KMS-11 (cell line): Measurements from ENCODE around the gene RNH1.

Source experiments
- H2AFZ ChIP-seq: fragments of 200-600 bp; sonication (generic); 2 replicates; pipeline ENCODE4 v1.6.1; 2016; ENCODE audit warnings: antibody characterized with exemption, mixed run types, low read depth
- H3K27ac ChIP-seq: fragments of 200-600 bp; sonication (generic); 2 replicates; pipeline ENCODE4 v1.6.1; 2016; ENCODE audit warnings: mild to moderate bottlenecking, mixed run types
- H3K27me3 ChIP-seq: fragments of 200-600 bp; sonication (generic); 2 replicates; pipeline ENCODE4 v1.6.1; 2017; ENCODE audit warnings: mild to moderate bottlenecking, low read depth, mixed run types, moderate library complexity; ENCODE audit not compliant: insufficient read depth
- H3K36me3 ChIP-seq: fragments of 200-600 bp; sonication (generic); 2 replicates; pipeline ENCODE4 v1.6.1; 2017; ENCODE audit warnings: mild to moderate bottlenecking, mixed run types; ENCODE audit not compliant: insufficient read depth
- H3K4me1 ChIP-seq: fragments of 200-600 bp; sonication (generic); 2 replicates; pipeline ENCODE4 v1.6.1; 2016; ENCODE audit warnings: mild to moderate bottlenecking, low read depth, mixed run types; ENCODE audit not compliant: poor library complexity, severe bottlenecking
- H3K4me2 ChIP-seq: fragments of 200-600 bp; sonication (generic); 2 replicates; pipeline ENCODE4 v1.7.0; 2016; ENCODE audit warnings: mild to moderate bottlenecking, mixed run types
- H3K4me3 ChIP-seq: fragments of 200-600 bp; sonication (generic); IDR thresholded peaks from 2 replicates; pipeline ENCODE4 v1.6.1; 2017; ENCODE audit warnings: low read depth, low read length, mixed read lengths; ENCODE audit not compliant: insufficient read depth
- H3K79me2 ChIP-seq: fragments of 200-600 bp; sonication (generic); 2 replicates; pipeline ENCODE4 v1.6.1; 2016; ENCODE audit warnings: low read depth, mixed run types; ENCODE audit not compliant: insufficient read depth
- H3K9ac ChIP-seq: fragments of 200-600 bp; sonication (generic); 2 replicates; pipeline ENCODE4 v1.6.1; 2016; ENCODE audit warnings: mild to moderate bottlenecking, mixed run types
- H4K20me1 ChIP-seq: fragments of 200-600 bp; sonication (generic); 2 replicates; pipeline ENCODE4 v1.6.1; 2016; ENCODE audit warnings: mild to moderate bottlenecking, mixed run types; ENCODE audit not compliant: insufficient read depth
- CTCF ChIP-seq: fragments of 200-600 bp; sonication (generic); conservative IDR thresholded peaks from 2 replicates; pipeline ENCODE4 v1.6.1; 2017; ENCODE audit warnings: low read depth, mild to moderate bottlenecking, antibody characterized with exemption, low read length, moderate library complexity, mixed read lengths

RNH1 gene

GRCh38 chr11:504053-504993 is 2.7 kb downstream of the RNH1 start:
- TF ChIP-seq CTCF, result no peak
- no peaks in the 10 kb centered on the region for H4K20me1 ChIP-seq
- H3K9ac ChIP-seq, result no peak overlapping the region
- no peak overlapping the region for H3K4me3 ChIP-seq
- no peaks in the 10 kb centered on the region for H3K27me3 ChIP-seq
- H2AFZ ChIP-seq, result no peak overlapping the region
- no peak overlapping the region for H3K4me2 ChIP-seq
- H3K4me1 ChIP-seq, result peaks cover 14% of the 10 kb centered on the region
- no peaks in the 10 kb centered on the region for H3K36me3 ChIP-seq
- H3K79me2 ChIP-seq, result peaks cover 16% of the 10 kb centered on the region
- H3K27ac ChIP-seq, result no peak overlapping the region

GRCh38 chr11:503179-503981 is 3.7 kb downstream of the RNH1 start:
- Histone ChIP-seq H3K9ac (no peak overlapping the region), H3K36me3 (no peaks in the 10 kb centered on the region), H3K4me3 (no peak overlapping the region), H3K79me2 (peaks cover 16% of the 10 kb centered on the region), H3K27me3 (no peaks in the 10 kb centered on the region), H2AFZ (no peak overlapping the region), H4K20me1 (no peaks in the 10 kb centered on the region), H3K27ac (no peak overlapping the region), H3K4me1 (peaks cover 14% of the 10 kb centered on the region), H3K4me2 (no peak overlapping the region)
- TF ChIP-seq CTCF, result no peak

- Histone ChIP-seq H3K27me3 (no peaks in the 10 kb centered on the region), H3K27ac (no peak overlapping the region), H3K4me2 (no peak overlapping the region), H3K4me3 (no peak overlapping the region), H3K79me2 (peaks cover 16% of the 10 kb centered on the region), H3K36me3 (no peaks in the 10 kb centered on the region), H3K9ac (no peak overlapping the region), H2AFZ (no peak overlapping the region), H3K4me1 (peaks cover 12% of the 10 kb centered on the region), H4K20me1 (no peaks in the 10 kb centered on the region)
- TF ChIP-seq CTCF, result no peak
Observed at GRCh38 chr11:502288-503178, 4.5 kb downstream of the RNH1 start.

GRCh38 chr11:501683-502287 is 5.3 kb downstream of the RNH1 start:
- H3K4me1 ChIP-seq, result peaks cover 12% of the 10 kb centered on the region
- no peaks in the 10 kb centered on the region for H4K20me1 ChIP-seq
- H3K27ac ChIP-seq, result no peak overlapping the region
- no peak overlapping the region for H3K9ac ChIP-seq
- H3K79me2 ChIP-seq, result peaks cover 16% of the 10 kb centered on the region
- TF ChIP-seq CTCF, result no peak
- no peaks in the 10 kb centered on the region for H3K27me3 ChIP-seq
- no peak overlapping the region for H2AFZ ChIP-seq
- H3K36me3 ChIP-seq, result no peaks in the 10 kb centered on the region
- H3K4me3 ChIP-seq, result no peak overlapping the region
- H3K4me2 ChIP-seq, result no peak overlapping the region
